HG03457 (cell line): ENCODE results near the gene GLE1.
A peak's percentile ranks its signal among the peaks of the same experiment; 100 is the strongest.
"Not testable (repeated sequence)": the region's sequence is repeated elsewhere in the genome, so short reads cannot be mapped to it uniquely, and the experiment has no call there.

Source experiments
- ATAC-seq: cut with Tn5 transposase; IDR thresholded peaks from one replicate; pipeline ENCODE4 v1.9.1; 2021; ENCODE audit warnings: moderate number of reproducible peaks; ENCODE audit not compliant: unreplicated experiment

Gene GLE1

GRCh38 chr9:128550770-128551656, 46.5 kb downstream of the GLE1 start:
- ATAC-seq: no peak

GRCh38 chr9:128551657-128552152, 47.2 kb downstream of the GLE1 start:
- ATAC-seq: no peak

GRCh38 chr9:128552153-128552743, 47.7 kb downstream of the GLE1 start, which contains the start of gene SPTAN1:
Gene SPTAN1, plus strand, starts transcription at chr9:128552587. Its CDS starts 14,154 bp downstream, at chr9:128566741.
- ATAC-seq: peak; percentile 70

- peak; percentile 22 for ATAC-seq
These were observed 48.4 kb downstream of the GLE1 start for GRCh38 chr9:128552744-128553440.

- ATAC-seq: no peak
These were observed 49.2 kb downstream of the GLE1 start for GRCh38 chr9:128553728-128554127.

GRCh38 chr9:128554155-128554862, 49.8 kb downstream of the GLE1 start:
- no peak for ATAC-seq

- no peak for ATAC-seq
These were observed 50.7 kb downstream of the GLE1 start for GRCh38 chr9:128555180-128555721.

- no peak for ATAC-seq
These were observed 51.8 kb downstream of the GLE1 start for GRCh38 chr9:128556276-128556675.

- ATAC-seq: no peak
These were observed 52.6 kb downstream of the GLE1 start for GRCh38 chr9:128556926-128557634.

- ATAC-seq: no peak
These were observed 54.2 kb downstream of the GLE1 start for GRCh38 chr9:128558431-128559310.

GRCh38 chr9:128565578-128565977, 61.1 kb downstream of the GLE1 start:
- no peak for ATAC-seq

- no peak for ATAC-seq
These were observed 64.1 kb downstream of the GLE1 start for GRCh38 chr9:128568470-128569078.

GRCh38 chr9:128575469-128575868, 71.0 kb downstream of the GLE1 start:
- ATAC-seq: no peak

GRCh38 chr9:128575916-128576315, 71.4 kb downstream of the GLE1 start:
- ATAC-seq: no peak

GRCh38 chr9:128577206-128577605, 72.7 kb downstream of the GLE1 start:
- ATAC-seq: no peak

- no peak for ATAC-seq
These were observed 74.7 kb downstream of the GLE1 start for GRCh38 chr9:128579194-128579593.

GRCh38 chr9:128580731-128581130, 76.2 kb downstream of the GLE1 start:
- no peak for ATAC-seq

- not testable (repeated sequence) for ATAC-seq
These were observed 80.6 kb downstream of the GLE1 start for GRCh38 chr9:128585155-128585554.
